Stimulated activated CD8-positive, alpha-beta memory T cell treated with anti-CD3 and anti-CD28 coated beads, Interleukin-2, amount 100 ng/mL, for 1 hour (primary cell): ENCODE data around the gene RECK.
"Not testable (repeated sequence)": the region's sequence is repeated elsewhere in the genome, so short reads cannot be mapped to it uniquely, and the experiment has no call there.

Experiments
- DNase-seq, 2 donors: peaks; one replicate each; pipeline ENCODE4 v3.0.0-alpha.2; 2020; ENCODE audit warnings: low read depth in 2 of 2

Gene RECK

GRCh38 chr9:36064448-36065037 is 27.8 kb downstream of the RECK start:
- no peak for DNase-seq

DNA sequence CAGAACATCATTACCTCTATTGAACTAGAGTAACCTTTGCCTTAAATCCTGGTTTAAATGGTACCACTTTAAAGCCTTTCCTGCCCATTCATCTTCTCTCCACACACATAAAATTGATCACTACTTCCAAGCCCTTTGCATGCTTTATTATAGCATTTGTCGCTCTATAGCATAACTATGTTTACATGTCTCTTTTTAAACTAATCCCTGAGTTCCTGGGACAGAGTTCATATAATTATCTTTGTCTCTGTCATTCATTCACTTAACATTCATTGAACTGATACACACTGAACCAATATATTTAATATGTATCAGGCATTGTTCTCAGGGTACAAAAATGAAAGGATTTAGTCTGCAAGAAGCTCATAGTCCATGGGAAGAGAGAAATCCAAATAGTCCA is 37.3 kb downstream of the RECK start:
- no peak for DNase-seq

GRCh38 chr9:36074870-36075532 is 38.3 kb downstream of the RECK start:
- DNase-seq = no peak

- DNase-seq = no peak
Measured at GRCh38 chr9:36078051-36078450, 41.3 kb downstream of the RECK start.

DNA sequence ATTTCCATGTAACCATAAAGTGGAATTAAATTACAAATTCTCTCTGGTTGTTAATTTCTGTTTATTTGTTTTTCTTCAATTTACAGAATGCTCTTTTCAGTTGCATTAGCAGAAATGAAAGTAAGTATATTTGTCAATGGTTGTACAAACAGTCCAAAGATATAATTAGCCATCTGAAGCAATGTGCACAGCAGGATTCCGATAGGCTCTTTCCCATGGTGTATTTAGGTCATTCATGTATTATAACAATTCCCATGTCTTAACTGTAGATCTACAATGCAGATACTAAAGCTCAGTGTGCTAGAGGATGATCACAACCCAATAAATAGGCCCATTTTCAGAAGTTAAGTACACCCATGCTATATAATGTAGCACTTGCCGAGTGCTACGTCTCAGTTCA is 43.8 kb downstream of the RECK start:
- no peak for DNase-seq

GRCh38 chr9:36082931-36083330 is 46.2 kb downstream of the RECK start:
- DNase-seq = no peak

DNA sequence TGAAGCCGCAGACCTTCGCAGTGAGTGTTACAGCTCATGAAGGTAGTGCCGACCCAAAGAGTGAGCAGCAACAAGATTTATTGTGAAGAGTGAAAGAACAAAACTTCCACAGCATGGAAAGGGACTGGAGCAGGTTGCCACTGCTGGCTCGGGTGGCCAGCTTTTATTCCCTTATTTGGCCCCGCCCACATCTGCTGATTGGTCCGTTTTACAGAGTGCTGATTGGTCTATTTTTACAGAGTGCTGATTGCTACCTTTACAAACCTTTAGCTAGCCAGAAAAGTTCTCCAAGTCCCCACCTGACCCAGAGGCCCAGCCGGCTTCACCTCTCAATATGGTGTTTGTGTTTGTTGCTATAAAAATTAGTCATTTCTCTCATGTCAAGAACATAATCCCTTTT is 49.7 kb downstream of the RECK start:
- no peak for DNase-seq

DNA sequence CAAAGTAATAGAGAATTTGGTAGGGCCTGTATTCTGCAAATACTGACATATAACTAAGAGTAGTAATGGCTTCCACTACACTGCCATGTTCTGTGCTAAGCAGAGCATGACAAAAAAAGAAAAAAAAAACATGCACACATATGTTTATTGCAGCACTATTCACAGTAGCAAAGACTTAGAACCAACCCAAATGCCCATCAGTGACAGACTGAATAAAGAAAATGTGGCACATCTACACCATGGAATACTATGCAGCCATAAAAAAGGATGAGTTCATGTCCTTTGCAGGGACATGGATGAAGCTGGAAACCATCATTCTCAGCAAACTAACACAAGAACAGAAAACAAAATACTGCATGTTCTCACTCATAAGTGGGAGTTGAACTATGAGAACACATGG is 50.3 kb downstream of the RECK start:
- not testable (repeated sequence) for DNase-seq

DNA sequence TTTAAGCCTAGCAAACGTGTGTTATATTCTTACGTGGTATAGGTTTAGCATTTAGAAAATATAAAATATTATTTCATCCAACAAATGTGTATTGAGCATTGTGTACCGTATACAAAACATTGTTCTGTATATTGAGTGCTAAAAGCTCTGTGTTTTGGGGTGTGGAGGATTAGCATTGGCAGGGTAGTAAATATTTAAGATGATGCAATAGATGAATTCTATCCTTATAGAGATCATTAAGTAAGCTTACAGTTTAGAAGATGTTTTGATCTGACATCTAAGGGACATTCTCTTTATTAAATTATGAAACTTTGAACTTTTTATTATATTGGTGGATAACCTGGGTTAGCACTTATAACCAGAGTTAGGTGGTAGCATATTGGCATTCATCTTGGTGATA is 51.3 kb downstream of the RECK start:
- no peak for DNase-seq

DNA sequence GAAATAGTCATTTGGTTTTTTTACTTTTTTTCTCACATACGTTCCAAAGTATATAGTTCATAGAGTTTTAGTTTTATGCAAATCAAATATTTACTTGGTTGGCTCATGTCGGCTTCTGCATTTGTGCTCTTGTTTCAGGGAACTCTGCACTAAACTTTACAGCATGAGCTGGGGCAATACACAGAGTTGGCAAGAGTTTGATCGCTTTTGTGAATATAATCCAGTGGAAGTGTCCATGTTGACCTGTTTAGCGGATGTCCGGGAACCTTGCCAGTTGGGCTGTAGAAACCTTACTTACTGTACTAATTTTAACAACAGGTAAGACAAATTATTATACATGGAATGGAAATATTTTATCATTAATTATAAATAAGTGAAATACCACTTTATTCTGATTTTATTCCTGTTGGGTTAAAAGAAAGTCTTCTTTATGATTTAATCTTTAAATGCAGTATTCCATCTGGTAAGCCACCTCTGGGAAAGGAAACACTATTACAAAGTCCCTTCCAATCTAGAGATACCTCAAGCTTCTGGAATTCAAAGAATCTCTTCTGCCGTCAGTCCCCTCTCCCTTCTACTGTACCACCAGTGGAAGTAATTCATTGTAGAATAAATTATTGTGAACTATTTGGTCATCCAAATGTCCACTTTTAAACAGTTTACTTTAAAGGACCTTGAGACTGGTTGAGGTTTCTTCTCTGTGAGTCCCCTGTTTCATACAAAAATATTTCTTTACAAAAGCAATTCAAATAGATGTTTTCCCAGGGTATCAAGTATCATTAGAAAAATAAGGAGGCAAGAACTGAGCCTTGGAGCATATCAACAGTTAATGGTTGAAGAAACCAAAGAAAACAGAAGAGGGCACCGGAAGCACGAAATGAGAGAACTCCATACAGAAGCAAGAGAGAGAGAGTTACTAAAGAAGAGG is 54.6 kb downstream of the RECK start:
- no peak for DNase-seq

GRCh38 chr9:36092014-36092413 is 55.3 kb downstream of the RECK start:
- no peak for DNase-seq

DNA sequence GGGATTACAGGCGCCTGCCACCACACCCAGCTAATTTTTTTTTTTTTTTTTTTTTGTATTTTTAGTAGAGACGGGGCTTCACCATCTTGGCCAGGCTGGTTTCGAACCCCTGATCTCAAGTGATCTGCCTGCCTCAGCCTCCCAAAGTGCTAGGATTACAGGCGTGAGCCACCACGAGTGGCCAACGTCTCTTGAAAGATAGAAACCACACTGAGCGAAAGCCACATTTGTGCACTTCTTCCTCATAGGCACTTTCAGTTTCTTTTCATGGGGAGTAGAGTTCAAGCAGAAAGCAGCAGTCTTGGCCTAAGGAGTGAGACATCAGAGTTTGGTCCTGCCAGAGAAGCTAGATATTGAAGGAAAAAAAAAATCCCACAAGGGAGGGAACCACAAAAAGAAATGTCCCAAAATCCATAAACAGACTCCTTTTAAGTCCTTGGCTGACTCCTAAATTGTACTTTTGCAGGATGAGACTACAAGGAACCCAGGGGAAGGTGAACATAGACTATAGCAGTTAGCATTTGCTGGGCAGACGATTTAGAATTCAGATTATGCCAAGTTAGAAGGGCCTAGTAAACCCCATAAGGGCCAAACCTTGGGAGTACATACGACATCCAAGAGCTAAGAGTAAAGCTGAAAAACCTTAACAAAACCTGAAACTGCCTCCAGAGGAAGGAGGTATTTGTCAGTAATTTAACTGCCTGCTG is 55.9 kb downstream of the RECK start:
- DNase-seq = peak in 1 of 2 donors; percentile 1

GRCh38 chr9:36093384-36093783 is 56.7 kb downstream of the RECK start:
- DNase-seq = no peak

- DNase-seq = no peak
Measured at GRCh38 chr9:36099718-36100117, 63.0 kb downstream of the RECK start.

DNA sequence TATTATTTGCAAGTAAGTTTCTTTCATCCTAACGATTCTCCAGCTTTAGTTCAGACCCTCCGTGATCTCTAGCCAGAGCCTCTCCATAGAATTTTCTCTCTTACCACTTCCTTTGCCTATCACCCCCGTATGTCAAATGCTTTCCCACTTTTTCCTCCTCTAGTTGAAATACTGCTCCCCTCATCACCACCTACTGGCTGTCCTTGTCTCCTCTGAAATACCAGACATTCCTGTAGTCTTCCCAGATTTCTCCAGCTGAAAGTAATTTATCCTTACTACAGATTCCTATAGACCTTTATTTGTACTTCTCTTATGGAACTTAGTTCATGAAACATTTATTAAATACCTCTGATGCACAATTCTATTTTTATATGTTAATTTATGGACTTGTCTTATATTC is 63.8 kb downstream of the RECK start:
- DNase-seq = no peak

DNA sequence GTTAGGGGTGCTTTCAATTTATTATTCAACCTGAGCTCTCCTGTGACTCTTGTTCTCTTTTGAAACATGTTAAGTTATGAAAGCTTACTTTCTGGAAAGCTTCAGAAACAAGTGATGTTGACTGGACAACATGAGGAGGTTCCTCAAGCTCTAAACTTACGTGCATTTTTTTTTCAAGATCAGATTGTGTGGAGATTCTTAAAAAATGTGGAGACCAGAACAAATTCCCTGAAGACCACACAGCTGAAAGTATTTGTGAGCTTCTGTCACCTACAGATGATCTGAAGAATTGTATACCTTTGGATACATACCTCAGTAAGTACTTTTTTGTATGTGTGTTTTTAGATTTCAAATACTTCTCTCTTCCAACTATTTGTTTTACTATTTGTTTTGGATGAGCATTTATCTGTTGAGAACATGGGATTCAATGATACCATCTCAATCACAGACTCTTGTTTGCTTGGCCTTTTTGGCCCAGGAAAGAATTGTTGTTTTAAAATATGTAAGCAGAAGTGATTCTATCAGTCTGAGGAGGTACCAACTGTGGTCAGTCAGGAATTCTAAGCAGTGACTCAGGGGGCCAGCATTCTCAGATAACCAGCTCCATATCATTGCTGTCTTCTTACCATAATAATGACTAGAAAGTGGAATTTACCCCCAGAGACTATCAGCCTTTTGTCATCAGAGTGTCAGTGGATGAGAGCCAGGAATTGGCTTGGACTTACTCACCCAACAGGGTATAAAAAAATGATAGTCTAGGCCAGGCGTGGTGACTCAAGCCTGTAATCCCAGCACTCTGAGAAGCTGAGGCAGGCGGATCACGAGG is 65.4 kb downstream of the RECK start:
- no peak for DNase-seq

DNA sequence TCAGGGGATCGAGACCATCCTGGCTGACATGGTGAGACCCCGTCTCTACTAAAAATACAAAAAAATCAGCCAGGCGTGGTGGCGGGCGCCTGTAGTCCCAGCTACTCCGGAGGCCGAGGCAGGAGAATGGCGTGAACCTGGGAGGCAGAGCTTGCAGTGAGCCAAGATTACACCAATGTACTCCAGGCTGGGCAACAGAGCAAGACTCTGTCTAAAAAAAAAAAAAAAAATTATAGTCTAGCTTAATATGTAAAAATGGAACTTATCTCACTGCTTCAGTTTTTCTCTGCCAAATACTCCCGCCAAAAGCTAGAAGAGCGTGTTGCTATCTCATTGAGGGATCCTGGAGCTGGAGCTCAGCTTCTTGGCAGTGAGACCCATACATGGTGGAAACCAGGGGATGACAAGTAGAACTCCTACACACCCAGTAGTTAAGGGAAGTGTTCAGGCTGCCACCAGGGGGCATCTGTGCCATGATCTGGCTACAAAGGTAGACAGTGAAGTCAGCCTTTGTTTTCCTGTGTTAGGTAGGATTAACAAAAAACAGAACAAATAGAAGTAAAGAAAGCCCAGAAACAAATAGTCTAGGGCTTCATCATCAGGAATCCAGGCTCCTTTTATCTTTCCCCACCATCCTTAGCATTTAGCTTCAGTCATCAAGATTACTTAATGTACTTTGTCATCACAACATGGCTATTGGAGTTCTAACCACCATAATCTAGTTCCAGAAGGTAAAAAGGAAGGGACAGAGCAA is 66.2 kb downstream of the RECK start:
- peak; percentile 75 to 83 for DNase-seq

- no peak for DNase-seq
Measured at GRCh38 chr9:36109071-36109470, 72.4 kb downstream of the RECK start.

- no peak for DNase-seq
Measured at GRCh38 chr9:36110434-36110833, 73.7 kb downstream of the RECK start.

GRCh38 chr9:36112516-36112915 is 75.8 kb downstream of the RECK start:
- DNase-seq = no peak

- no peak for DNase-seq
Measured at GRCh38 chr9:36113999-36114398, 77.3 kb downstream of the RECK start.
